Stimulated activated CD8-positive, alpha-beta memory T cell treated with anti-CD3 and anti-CD28 coated beads, Interleukin-15, amount 100 ng/mL, for 4 hours (primary cell): ENCODE results near the gene TP63.

Experiments
- DNase-seq, 2 donors: peaks; one replicate each; pipeline ENCODE4 v3.0.0-alpha.2; 2020; ENCODE audit warnings: low read depth in 2 of 2

Gene TP63

GRCh38 chr3:189684317-189684716, 53.1 kb downstream of the TP63 start:
- no peak for DNase-seq

DNA sequence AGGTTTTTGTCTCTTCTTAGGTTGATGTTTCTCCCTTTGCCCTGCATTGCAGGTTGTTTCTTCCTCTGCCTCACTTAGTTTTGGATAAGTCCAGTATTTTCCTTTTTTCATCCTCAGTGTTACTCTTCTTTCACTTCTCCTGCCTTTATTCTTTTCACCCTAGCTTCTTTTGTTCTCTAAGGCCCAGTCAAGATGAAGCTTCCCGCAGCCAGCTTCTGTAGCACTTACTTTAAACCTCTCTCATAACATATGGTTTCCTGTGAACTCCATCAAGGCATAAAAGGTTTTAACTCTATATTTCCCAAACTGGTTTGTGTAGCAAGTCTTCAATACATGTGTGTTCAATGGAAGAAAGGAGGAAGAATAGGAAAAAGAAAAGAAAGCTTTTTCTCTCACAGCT, 54.1 kb downstream of the TP63 start:
- no peak for DNase-seq

DNA sequence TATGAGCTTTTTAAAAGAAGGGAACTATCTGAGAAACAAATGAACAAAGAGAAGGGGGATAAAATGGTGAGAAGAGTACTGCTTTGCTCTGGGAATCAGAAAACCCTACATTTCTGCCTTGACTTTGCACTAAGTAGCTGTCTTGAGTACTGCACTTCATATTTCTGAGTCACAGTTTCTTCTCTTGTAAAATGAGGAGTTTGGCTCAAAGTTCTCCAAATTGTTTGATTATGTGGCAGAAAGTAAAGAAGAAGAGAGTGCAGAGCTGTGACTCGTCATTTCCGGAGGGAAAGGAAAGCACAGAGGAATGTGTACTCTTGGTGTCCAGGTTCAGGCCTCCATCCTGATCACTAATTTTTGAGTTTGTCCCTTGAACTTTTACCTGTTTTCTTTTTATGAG, 54.7 kb downstream of the TP63 start:
- no peak for DNase-seq

- no peak for DNase-seq
Observed at GRCh38 chr3:189687475-189687874, 56.3 kb downstream of the TP63 start.

- DNase-seq, result no peak
Observed at GRCh38 chr3:189688262-189688661, 57.1 kb downstream of the TP63 start.

DNA sequence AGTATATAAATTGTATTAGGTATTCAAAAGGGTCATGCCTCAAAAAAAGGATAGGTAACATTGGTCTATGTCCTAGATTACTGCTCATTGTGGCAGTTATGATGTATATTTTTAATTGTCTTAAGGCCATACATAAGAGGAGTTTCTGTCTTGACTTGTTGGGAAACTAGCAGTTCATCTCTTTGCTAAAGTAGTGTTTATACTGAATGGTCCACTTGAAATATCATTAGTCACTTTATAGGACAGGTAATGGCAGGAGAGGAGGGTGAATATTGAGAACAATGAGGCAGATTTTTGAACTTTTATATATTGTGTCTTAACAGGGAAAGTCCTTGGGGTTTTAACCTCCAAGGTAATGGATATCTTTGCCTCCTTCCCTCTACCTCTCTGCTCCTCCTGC, 58.4 kb downstream of the TP63 start:
- DNase-seq, result no peak

DNA sequence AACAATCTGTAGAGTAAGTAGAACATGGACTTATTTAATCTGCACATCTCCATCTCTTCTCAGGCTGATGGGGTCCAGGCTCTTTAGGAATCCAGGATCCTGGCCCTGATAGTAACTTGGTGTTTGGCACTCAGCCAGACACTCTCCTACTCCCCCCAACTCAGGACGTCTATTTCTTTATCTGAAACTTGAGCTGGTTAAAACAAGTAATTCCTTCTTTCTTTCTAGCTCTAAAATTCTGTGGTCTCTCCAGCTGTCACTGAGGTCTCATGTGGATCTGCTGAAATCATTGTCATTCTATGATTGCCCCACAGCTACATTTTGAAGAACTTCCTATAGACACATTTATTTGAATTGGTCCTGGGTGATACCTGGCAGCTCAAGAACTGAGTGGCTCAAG, 59.0 kb downstream of the TP63 start:
- no peak for DNase-seq

DNA sequence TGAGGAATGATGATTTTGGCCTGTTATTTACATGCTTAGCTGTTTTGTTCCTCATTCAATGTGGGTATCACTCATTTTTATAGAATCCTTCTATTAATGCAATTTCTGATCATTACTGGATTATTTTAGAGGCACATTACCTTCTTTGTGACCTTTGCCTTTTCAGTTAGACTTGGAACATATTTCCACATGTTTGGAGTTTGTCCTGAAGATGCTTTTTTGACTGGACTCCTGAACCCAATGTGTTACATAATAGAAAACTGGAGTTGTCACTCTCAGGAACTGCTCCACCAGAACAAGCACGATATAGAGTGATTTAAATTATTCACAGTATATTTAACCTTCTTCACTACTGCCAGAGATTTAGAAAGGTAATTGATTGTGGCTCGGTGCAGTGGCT, 59.5 kb downstream of the TP63 start:
- no peak for DNase-seq

DNA sequence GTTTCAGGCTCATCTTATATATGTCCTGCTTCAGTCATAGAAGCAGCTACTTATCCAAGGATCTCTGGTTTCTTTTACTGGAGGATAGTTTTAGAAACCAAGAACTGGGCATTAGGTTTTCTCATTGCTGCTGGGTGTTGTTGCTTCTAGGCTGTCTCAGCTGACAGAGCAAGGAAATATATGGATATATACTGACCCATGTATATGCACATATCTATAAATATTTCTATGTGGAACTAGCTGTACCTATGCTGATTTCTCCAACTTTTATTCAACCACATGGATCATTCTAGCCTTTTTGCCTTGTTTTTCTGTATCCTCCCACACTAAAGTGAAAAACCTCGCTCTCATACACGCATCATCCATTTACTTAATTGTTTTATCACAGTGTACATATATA, 64.2 kb downstream of the TP63 start:
- DNase-seq, result no peak

DNA sequence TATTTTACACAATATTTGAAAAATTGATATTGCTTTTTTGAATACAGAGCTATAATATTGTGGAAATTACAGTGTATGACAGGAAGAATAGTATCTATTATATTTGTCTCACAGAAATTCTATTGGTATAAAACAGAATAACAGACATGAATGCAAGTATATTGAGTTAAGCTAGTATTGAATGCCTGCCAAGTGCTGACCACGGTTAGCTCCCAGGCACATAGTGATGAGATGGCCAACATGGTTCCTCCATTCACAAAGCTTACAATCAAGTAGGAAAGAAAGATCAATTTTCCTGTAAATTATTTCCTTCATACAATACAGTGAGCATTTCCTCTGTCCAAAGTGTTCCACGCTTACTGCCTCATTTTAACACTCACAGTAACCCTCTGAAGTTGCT, 67.6 kb downstream of the TP63 start:
- DNase-seq, result no peak

DNA sequence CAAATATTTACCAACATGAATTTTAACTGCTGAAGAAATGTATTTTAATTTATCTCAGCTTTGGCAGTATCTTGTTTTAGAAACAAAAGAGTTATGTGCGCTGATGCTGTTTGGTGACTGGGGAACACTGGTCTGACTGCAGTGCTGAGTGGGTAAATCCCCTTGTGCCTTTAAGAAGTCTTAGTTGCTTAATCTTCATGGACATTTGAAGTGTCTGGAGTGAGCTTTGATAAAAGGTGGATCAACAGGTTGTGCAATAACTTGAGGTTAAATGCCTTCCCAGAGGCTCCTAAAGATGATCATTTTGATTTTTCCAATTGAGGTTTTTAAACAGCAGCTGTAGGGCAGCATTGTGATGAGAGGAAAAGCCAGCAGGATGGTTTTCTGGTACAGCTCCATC, 68.7 kb downstream of the TP63 start:
- DNase-seq, result no peak

- no peak for DNase-seq
Observed at GRCh38 chr3:189702066-189702646, 71.0 kb downstream of the TP63 start.

GRCh38 chr3:189703865-189704264, 72.7 kb downstream of the TP63 start:
- no peak for DNase-seq

GRCh38 chr3:189708375-189708774, 77.2 kb downstream of the TP63 start:
- no peak for DNase-seq

DNA sequence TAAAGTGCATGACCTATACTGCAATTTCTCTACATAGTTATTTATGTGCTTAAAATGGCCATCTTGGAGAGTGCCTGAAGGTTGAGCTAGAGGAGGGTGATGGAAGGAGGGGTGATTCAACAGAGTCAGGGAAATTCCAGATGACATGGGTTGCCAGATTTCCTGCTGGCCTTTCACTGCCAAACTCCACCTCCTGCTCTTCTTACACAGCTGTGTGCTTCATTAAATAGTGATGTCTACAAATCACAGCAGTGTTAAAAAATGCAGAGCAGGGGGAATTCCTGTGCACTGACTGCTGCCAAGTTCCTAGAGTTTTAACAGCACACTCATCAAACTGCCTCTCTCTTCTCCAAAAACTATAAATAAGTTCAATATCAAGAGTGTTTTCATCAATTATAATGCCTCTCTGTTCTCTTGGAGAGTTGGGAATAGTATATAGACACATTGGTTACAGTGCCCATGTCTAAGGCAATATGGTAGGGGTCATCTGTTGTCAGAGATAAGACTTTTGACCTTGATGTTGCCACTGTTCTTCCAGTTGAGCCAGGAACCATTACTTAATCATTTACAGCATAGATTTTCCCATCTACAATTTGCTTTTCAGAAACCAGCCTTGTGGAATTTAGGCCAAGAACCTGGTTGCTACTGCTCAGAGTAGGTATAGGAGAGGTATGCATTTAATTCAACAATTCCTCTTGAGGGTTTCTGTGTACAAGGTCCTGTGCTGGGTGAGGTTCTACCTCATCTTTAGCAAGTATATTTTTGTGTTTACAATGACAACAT, 79.6 kb downstream of the TP63 start:
- no peak for DNase-seq

- DNase-seq, result no peak
Observed at GRCh38 chr3:189712906-189713483, 81.8 kb downstream of the TP63 start.

DNA sequence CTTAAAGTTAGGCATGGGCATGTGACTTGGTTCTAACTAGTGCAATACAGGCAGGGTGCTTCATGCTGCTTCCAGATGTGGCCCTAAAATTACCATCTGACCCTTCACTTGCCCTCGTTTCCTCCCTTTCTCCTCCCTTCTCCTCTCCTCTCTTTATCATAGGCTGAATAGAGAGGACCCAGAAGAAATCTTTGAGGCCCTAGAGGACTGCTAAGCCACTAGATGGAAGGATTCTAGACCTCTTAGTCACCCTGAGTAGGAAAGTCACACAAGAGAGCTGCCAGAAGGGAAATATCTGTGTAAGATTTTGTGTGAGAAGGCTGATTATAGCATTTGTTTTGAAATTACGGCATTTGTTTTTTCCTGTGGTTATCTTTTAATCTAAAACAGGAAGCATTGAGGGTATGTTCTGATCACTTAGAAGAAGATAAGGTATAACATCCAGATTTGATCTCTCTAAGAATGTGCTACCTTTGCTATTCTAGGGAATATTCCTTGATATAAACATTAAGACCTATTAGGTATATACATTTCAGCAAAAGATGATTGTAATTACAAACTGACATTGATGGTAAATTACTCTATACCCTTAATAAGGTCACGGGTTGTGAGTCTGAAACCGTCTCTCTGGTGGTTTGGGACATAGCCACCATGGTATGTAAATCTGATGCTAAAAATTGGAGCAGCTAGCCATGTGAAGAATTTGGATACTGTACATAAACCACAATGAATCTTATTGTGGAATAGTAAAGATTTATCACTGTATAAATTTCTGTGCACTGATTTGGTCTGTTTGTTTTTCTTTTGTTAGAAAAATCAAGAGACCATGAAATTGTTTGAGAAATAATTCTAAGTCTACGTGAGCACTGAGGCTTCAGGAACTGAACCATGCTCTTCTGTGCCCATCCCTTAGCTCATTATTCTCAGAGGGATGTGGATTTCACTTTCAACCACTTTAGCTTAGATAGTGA, 84.1 kb downstream of the TP63 start:
- no peak for DNase-seq

GRCh38 chr3:189718215-189718614, 87.0 kb downstream of the TP63 start:
- no peak for DNase-seq

- DNase-seq, result no peak
Observed at GRCh38 chr3:189720736-189721417, 89.7 kb downstream of the TP63 start.

DNA sequence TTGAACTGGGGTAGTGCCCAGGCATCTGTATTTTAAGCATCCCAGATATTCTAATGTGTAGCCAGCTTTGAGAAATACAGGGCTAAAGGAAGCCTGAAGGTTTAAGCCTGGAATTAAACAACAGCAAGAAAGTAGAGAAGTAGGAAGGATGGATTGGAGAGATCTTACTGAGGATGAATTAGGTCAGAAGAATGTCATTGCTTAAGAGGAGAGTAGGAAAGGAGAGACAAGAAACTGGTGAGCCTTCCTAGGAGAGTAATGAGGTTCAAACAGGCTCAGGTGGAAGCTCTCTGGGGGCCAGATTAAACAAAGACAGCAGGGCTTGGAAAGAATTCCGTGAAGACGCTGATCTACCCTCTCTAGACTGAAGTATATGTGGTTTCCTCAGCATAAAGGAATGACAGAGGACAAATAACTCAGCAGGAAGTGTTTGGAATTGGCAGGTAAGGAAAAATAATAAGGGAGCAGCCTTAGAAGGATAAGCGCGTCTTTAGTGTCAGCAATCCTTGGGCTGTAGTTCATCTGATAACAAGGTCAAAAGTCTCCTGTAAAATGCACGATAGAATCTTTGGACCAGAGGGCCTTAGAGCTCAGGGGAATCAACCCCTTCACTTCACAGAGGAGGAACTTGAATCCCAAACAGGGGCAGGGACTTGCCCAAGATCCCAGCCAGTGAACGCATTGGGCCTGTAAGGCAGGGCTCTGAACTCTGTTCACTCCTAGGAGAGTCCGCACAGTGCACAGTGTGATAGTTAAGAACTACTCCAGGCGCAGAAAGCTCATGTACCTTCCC, 90.9 kb downstream of the TP63 start:
- no peak for DNase-seq

DNA sequence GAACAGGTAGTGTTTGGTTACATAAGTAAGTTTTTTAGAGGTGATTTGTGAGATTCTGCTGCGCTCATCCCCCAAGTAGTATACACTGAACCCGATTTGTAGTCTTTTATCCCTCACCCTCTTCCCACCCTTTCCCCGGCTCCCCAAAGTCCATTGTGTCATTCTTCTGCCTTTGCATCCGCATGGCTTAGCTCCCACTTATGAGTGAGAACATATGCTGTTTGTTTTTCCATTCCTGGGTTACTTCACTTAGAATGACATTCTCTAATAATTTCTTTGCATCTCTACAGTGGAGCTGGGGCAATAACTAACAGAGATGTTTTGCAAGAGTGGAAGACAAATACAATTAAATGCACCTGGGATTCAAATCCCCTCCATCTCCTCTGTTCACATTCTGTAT, 93.2 kb downstream of the TP63 start:
- DNase-seq, result no peak
